NCI-H446 treated with DMSO at 0.1 percent for 48 hours (cell line): ENCODE results near the gene TM4SF1.
A peak's percentile ranks its signal among the peaks of the same experiment; 100 is the strongest.

ENCODE experiments used
- DNase-seq: peaks from one replicate; lab custom pipeline; 2025; lab: John Stamatoyannopoulos, UW

The TM4SF1 gene

DNA sequence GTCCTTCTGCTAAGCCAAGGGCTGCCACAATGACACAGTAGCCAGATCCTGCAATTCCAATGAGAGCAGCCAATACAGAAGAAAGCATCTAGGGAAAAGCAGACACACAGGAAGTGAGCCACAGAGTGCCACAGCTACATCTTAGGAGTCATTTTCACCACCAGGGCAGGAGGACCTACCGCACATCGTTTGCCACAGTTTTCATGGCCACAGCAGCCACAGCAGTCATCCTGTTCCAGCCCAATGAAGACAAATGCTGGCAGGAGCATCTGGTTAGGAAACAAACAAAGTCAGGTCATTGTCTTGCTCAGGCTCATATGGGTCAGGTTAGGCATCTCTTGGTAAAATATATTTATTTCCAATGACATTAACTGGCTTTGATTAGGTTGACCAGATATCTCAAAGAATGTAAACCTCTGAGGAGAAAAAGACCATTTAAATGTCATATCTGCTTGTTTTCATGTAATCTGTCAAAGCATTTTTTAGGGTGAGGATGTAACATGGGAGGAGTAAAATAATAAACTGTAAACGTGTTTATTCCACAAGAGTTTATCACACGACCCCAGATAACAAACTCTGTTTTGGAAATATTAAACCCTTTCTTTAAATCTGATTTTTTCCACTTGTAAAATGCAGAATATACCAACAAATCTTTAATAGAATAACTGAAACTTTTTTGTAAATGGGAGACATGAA is 1.8 kb downstream of the TM4SF1 start:
- DNase-seq: no peak

DNA sequence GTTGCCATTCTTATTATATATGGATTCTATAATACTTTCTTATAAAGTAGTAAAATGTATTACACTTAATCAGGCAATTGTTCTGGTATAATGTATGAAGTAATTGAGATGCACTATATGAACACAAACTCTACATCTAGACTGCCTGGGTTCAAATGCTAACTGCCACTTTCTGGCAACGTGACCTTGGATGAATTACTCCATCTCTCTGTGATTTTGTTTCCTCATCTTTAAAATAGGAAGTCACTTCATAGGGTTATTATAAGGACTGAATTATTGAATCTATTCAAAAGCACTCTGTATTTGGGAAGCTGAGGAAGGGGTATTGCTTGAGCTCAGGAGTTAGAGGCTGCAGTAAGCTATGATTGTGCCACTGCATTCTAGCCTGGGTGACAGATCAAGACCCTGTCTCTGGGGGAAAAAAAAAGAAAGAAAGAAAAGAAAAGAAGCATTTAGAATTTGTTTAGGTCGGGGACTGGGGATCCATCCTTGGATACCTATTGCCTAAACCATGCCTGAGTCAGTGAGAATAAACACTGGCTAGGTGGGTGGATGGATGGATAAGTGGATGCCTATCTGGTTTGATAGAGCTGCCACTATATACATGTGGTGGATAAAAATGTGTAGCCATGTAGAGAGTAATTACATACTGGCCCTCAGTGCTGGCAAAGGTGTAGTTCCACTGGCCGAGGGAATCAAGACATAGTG is 2.5 kb downstream of the TM4SF1 start:
- DNase-seq: no peak

DNA sequence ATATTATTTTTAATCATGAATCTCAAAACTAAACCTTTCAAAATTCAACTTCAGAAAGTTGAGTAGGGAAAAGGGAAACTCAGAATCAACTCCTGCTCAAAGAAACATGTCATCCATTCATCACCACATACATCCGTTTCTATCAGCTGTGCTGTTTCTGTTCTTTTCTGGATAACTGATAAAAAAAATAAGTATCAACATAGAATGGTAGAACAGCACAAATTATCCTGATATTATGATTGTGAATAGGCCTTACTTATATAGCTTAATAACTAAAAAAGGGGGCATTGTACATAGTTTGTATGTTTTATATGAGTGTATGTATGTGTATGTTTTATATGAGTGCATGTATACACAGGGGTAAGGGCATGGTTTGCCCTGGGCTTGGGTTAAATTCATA is 3.1 kb downstream of the TM4SF1 start:
- DNase-seq: no peak

DNA sequence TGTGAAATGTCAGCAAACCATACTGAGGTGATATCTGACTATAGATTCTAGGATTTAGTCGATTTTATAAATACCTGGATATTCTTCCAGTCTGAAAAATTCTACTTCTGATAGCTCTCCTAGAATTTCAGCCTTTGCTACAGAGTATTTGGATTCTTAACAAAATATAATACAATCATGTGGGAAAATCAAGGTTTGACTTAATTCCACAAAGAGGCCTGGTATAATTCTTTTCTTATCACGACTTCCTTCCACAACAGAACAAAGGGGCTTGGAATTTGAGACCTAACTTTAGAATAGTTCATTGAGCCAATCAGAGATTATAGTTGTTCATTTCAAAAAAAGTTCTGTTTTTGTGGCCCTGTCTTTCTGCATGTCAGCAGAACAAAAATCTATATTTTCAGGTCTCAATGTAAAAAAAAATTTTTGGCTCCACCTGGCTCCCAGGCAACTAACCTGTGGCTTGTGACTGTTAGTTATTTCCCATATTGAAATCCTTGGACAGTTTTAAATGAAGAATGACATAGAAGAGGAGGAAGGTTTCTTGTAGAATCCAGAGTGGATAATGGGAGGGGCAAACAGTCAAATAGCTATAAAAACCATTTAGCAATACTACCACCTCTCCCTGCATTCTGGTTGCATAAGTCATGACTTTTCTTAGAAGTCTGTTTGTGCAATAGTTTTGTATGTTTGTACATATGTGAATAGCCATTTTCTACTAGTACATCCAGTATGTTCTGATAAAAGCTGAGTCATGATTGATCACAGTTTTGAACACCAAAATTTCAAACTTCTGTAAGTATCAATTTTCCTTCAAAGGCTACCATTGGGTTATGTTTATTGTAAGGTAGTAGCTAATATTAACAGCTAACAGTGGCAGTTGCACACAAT is 4.0 kb downstream of the TM4SF1 start:
- no peak for DNase-seq

DNA sequence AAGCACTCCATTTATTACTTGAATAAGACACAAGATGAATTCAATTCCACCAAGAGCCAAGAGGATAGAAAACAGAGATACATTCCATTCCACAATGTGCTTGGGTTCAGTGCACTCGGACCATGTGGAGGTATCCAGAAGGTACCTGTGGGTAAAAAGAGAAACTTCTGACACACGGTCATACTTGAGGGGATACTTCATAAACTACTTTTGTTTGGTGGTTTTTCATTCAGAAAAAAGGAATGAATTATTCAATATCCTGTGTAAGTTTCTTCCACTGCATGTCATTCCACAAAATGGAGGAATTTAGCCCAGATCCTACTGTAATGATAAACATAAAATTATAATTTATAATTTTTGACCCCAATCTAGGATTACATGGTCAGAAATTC is 5.7 kb downstream of the TM4SF1 start:
- DNase-seq: no peak

DNA sequence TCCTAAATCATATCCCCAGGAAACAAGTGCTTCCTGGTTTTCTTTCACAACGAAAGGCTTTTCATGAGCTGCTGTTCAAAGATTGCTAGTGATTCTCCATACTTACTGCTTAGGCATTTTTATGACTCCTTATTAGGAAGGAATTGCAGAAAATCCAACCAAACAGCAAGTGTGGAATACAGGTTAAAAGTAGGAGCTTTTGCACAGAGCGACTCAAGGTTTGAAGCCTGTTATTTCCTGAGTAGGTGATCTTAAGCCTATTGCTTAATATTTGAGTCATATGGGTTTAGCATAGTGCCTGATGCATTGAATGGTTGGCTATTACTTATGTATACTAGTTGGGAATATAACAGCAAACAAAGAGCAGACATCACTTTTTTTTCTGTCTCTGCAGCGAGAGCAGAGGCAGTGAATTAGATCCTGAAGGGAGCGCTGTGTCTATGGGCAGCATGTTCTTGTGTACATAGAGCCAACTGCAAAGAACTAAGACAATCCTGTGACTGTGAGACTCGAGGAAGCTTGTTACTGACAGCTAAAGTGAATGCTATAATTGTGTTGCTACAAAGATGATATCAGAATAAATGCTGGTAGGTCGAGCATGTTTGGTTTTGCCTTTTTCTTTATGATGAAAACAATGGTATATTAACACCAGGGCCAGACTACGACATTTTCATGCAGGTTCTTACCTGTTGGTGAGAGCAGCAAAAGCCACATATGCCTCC is 6.3 kb downstream of the TM4SF1 start:
- no peak for DNase-seq

DNA sequence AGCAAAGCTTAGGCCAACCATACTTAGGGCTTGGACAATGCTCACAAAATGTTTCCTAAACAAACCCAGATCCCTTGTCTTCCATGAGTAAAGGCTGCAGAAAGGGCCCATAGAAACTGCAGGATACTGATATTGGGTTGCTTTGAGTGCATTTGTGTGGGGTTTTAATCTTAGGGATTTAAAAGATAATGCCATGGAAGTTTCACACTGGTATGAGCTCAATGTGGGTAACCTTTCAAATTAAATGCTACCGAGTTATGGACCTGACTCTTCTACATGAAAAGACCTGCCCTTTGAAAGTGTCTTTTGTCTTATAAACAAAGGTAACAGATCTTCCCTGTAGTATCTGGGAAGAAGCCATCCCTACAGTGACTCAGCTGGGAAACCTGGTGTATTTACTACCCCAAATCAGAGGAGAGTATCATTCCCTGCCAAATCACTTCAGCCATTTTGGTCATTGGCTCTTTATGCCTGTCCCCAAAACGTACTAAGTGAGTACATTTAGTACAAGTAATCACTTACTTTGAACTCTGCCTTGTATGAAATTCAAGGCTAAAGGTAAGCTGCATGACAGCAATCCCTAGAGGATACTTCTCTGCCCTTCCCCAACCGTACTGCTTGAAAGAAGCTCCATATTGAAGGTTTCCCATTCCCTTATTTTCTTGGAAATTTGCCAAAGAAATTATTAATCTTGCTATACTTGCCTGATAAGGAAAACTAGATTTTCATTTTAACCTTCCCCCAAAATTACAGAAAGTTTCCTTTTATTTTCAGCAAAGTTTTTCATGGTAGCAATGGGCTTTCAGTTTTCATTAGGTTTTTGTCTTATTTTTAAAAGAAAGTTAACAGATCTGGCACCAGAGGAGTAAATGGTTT is 7.2 kb downstream of the TM4SF1 start:
- no peak for DNase-seq

DNA sequence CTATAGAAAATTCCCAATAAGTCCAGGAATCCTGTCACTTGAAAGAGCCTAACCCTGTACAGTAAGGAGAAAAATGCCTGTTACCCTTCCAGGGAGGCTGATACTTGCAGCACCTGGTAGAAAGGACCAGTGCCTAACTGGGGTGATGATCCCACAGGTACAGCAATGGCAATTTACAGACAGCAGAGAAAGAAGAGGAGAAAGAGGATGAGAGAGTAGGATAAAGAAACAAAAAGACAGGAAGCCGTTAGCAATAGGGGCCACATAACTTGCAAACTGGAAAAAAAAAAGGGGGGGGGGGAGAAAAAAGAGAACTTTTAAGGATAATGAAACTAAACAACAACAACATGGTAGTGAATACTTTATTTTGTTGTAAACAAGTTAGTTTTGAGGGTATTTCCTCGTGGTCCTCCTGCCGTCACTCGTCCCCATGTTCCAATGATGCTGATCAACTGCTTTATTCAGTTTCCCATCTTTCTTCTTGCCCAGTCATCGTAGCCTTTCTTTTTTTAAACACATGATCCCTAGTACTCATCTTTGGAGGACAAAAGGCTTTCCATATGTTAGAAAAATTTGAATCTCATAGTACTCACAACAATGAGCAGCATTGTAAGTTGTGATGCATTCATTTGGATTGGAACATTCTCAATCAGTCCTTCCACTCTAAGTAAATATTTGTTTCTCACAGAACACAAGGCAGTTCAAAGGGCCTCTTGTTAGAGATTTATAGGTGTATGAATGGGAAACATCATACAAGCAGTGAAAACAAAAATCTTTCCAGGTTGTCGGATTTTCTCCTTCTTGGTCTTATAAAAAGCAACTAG is 8.6 kb downstream of the TM4SF1 start:
- DNase-seq: no peak

DNA sequence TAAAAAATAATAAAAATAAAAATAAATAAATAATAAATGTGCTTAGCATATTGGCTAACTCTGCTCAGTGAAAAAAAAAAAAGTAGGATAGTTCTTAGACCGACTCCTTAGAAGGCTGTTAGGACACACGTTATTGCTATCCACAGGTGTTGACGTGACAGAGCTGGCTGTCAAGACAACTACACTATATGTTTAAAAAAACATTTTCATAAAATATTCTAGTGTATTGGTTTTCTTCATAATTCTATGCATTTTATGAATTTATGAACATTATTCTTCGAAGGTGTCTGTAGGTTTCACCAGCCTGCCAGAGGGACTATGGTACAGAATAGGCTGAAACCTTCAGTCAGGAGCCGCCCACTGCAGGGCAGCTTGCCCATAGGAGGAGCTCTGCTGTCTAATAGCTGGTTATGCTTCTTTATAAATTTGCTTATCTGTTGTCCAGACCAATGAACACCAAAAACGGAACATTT is 9.2 kb downstream of the TM4SF1 start:
- DNase-seq: no peak

DNA sequence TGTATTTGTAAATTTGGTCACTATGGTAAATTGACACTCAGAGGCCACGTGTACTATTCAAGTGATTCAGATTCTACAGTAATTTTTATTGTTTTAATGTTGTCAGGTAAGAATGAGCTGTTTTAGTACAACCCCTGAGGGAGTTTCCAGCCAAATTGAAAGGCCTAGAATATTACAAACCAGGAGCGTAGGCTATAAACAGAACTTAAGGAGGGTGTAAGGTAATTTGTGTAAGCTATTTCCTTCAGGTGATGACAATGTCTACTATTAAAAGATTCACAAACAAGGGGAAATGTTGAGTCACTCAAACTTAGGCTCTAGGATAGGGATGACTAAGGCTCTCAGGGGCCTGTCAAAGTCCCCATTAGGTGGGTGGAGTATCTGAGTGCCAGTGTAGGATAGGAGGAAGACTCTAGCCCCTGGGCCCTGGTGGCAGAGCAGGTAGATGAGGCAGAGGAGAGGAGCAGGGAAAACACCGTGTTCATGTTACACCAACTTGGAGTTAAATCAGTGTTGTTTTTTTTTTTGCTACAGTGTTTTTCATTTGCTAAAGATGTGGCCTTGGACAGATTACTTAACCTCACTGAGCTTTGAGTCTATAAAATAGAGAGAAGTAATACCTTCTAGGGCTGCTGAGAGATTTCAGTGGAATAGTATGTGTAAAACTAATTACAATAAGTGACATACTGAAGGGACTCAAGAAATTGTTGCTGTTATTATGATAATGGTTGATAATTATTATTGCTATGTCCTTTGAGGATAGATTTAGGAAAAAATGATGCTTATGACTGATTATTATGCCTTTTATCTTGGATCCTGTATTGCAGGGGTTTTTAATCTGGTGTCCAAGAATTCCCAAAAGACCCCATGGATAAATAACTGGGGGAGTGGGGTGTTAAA is 10.3 kb downstream of the TM4SF1 start:
- no peak for DNase-seq

DNA sequence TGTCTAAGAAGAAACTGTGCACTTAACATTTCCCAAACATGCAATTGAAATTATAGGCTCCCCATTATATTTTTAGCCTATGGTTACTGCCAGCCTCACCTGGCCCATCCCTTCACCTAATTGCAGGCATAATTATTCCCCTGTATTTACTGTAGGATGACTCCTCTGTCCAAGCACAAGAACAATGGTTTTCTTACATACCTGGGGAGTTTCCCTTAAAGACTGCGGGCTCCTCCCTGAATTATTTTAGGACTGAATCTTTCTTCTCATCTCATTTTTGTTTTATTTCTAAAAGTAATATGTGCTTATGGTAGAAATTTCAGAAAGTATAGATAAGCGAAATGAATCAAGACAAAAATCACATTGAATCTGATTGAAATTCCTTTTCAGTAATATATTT is 11.4 kb downstream of the TM4SF1 start:
- no peak for DNase-seq

DNA sequence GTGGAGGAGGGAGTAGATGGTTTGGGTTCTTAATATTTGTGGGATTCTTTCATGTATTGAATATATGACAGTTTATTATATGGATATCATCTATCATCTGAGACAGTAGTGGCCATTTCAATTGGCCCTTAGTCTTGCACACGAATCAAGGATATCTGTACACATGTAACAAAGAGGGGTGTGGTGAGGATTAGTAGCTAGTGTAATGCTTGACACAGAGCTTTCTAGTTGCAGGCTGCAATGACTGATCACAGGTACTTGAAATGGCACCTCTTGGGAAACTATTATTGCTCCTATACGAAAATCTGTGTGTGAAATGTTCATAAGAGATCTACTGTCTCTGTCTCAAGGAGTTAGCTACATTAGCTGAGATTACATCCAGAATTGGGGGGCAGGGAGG is 12.8 kb downstream of the TM4SF1 start:
- DNase-seq: no peak

DNA sequence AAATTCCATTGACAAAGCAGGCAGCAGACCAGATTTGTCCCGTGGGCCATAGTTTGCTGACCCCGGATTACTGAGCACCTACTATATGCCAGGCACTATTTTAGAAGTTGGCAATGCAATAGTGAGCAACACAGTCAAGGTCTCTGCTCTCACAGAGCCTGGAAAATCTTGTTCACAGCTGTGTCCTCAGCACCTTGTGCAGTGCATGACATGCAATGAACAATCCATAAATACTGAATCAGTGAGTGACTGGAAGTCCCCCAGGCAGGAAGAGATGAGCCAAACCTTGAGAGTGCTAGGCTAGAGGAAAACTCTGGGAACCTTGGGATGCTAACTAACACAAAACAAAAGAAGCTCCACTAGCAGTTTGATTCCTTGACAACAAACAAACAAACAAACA is 14.4 kb downstream of the TM4SF1 start:
- no peak for DNase-seq

DNA sequence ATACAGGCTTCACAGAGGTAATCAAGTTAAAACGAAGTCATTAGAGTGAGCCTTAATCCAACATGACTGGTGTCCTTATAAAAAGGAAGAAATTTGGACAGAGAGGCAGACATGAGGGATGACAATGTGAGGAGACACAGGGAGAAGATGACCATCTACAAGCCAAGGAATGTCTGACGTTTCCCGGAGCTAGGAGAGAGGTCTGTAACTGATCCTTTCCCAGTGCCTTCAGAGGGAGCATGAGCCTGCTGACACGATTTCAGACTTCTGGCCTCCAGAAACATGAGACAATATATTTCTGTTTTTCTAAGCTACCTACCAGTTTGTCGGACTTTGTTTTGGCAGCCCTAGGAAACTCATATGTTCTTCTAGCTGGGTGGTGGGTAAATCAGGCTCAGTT is 15.1 kb downstream of the TM4SF1 start:
- no peak for DNase-seq

DNA sequence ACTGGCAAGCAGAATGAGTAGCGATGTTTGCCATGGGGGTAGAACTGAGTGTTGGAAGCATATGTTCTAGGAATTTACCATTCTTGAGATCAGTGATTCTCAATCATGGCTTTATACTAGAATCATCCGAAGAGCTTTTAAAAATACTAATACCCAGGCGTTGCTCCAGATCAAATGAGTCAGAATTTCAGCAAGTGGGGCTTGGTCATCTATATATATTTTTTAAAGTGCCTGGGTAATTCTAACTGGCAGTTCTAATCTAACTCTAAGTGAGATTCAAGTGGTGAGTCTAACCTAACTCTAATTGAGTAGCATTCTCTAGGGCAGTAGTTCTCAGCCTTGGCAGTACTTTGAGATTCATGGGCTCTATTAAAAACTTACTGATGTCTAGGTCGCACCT is 20.8 kb downstream of the TM4SF1 start:
- DNase-seq: no peak

DNA sequence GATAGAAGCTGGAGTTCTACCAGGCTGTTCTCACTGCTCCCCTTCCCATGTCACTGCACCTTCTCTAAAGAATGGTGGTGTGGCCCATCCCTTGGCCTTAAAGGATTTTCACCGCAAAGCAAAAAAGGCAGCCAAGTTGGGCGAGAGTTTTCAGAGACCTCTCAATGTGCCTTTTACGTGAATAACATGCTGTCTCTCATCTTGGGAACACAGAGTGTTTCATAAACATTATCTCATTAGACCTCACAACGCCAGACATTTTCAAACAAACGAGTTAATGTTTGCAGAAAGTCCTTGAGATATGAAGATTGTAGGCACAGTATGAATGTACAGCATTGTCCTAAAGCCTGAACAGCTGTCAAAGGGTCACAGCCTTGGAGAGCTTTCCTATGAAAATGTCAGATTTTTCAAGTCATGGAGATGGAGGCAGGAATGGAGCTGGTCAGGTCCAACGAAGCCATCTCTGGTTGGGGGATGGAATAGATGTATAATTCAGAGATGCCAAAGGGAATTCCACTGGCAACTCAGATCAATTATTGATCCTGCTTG is 21.3 kb downstream of the TM4SF1 start:
- no peak for DNase-seq

DNA sequence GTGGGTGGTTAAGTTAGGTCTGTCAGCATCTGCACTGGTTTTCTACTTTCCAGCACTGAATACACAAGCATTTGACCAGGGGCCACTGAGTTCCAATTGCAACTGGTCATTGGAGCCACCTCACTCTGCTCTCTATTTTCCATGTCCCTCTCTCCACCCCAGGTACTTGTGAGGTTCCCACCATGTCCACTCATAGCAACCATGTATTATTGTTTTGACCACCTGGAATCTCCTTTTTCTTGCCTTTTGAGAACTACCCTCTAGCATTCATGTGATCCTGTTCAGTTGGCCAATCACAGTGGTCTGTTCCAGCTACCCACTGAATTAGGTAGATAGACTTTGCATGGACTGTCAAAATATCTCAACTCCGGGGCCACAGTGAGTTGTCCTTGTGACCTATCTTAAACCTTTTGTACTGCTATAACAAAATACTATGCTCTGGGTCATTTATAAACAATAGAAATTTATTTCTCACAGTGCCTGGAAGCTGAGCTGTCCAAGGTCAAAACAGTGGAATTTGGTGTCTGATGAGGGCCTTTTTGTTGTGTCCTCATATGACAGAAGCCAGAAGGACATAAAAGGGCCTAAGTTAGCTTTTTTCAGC is 23.8 kb downstream of the TM4SF1 start:
- no peak for DNase-seq

DNA sequence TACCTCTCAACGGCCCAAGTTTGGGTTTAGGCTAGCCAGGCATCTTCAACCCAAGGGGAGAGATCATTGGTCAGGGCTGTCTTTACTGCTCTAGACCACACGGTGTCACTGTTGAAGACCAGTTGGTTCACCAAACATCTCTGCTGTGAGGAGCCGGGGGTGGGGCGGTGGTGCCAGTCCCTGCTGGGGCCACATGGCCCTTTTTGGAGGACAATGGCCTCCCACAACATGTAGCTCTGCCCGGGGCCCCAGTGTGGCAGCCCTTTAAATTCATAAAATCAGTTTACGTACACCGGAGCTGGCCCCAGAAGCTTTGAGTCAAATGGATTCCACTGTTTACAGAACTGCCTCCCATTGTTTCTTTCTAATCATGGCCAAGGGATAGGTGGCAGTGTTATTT is 24.9 kb downstream of the TM4SF1 start:
- peak; percentile 50 for DNase-seq
